BE2C (cell line): Measurements from ENCODE around the gene PKNOX2.

ENCODE experiments used
- DNase-seq: peaks from one replicate; pipeline ENCODE4 v3.0.0-alpha.2; 2020
- H3K27me3 ChIP-seq: fragments of 250-450 bp; sonication (Bioruptor Pico); 2 replicates; pipeline ENCODE4 v1.5.1; 2020; ENCODE audit warnings: mild to moderate bottlenecking
- H3K36me3 ChIP-seq: fragments of 250-450 bp; sonication (Bioruptor Pico); 2 replicates; pipeline ENCODE4 v1.5.1; 2020; ENCODE audit warnings: mild to moderate bottlenecking
- H3K4me1 ChIP-seq: fragments of 250-450 bp; sonication (Bioruptor Pico); 2 replicates; pipeline ENCODE4 v1.5.1; 2020
- H3K4me3 ChIP-seq: 2 replicates; pipeline ENCODE4 v1.5.1; 2011; ENCODE audit warnings: low read depth, low read length
- H3K9me3 ChIP-seq: fragments of 250-450 bp; sonication (Bioruptor Pico); 2 replicates; pipeline ENCODE4 v1.5.1; 2020
- CTCF ChIP-seq: IDR thresholded peaks from 2 replicates; pipeline ENCODE4 v1.5.1; 2012; ENCODE audit warnings: mild to moderate bottlenecking, low read depth, low read length

PKNOX2 gene

GRCh38 chr11:125306476-125306875 is 141.9 kb downstream of the PKNOX2 start:
- Histone ChIP-seq H3K9me3 (no peaks in the 10 kb centered on the region), H3K4me3 (no peak overlapping the region), H3K27me3 (peaks cover 3% of the 10 kb centered on the region; the same call in 1 of the 2 replicates), H3K4me1 (no peaks in the 10 kb centered on the region), H3K36me3 (no peaks in the 10 kb centered on the region)
- no peak for DNase-seq
- TF ChIP-seq CTCF = no peak

DNA sequence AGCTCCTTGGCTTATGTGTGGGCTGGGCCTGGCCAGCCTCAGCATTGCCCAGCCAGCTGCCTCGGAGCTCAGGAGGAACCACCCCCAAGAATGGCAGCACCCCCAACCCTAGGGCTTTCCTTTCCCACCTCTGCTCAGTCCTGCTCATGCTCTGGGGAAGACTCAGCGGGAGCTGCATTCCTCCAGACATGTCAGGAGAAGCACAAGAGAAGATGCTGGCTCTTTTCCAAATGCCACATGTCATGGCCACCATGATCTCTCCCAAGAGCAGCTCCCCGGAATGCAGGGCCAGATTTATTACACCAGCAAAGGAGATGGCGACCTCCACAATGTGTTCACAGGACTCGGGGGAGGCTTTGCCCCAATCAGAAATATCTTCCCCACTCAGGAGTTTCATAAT is 143.7 kb downstream of the PKNOX2 start:
- H3K36me3 ChIP-seq = no peaks in the 10 kb centered on the region
- H3K4me1 ChIP-seq = no peaks in the 10 kb centered on the region
- no peak for TF ChIP-seq CTCF
- H3K4me3 ChIP-seq = no peak overlapping the region
- no peaks in the 10 kb centered on the region for H3K9me3 ChIP-seq
- H3K27me3 ChIP-seq = peaks cover 3% of the 10 kb centered on the region; the same call in 1 of the 2 replicates
- no peak for DNase-seq

DNA sequence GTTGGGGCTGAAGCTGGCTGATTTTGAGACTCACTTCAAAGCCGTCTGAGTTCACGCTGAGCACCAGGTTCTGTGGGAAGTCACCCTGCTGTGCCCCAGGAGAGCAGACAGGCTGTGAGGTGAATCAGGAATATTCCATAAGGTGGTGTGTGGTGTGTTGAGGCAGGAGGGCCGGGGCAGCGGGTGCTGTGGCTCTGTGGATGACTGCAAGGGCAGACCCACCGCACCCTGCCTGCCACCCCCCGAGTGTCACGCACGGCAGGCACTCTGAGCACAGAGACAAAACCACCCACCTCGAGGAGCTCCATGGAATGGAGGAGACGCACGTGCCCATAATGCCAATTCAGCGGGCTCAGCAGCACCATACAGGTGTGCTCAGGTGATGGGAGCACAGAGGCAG is 147.8 kb downstream of the PKNOX2 start:
- Histone ChIP-seq H3K36me3 (no peaks in the 10 kb centered on the region), H3K27me3 (0 out of 2 replicates have a peak, but pooled peaks cover 3% of the 10 kb centered on the region)
- no peak for DNase-seq

DNA sequence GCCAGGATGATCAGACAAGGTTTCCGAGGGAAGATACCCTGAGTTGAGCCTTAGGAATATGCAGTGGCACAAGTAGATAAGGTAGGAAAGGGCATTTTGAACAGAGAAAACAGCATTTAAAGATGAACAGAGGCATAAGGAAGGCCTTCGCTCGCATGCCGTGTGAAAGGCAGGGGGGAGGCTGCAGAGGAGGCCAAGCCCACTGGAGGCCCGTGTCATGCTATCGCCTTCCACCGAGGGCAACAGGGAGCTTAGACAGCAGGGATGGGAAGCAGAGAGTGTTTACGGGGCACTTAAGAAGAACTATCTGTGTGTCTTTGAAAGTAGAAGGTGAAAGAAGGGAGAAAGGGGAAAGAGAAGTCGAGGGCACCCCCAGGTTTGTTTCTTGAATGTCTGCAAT is 148.3 kb downstream of the PKNOX2 start:
- no peak for DNase-seq
- H3K9me3 ChIP-seq = no peaks in the 10 kb centered on the region
- H3K4me1 ChIP-seq = no peaks in the 10 kb centered on the region; the same call in 1 of the 2 replicates
- TF ChIP-seq CTCF = no peak
- 0 out of 2 replicates have a peak, but pooled peaks cover 3% of the 10 kb centered on the region for H3K27me3 ChIP-seq
- no peaks in the 10 kb centered on the region for H3K36me3 ChIP-seq
- H3K4me3 ChIP-seq = no peak overlapping the region

More for the DNA sequence above, 147.8 kb downstream of the PKNOX2 start:
- TF ChIP-seq CTCF = no peak
- Histone ChIP-seq H3K4me3 (no peak overlapping the region), H3K4me1 (no peaks in the 10 kb centered on the region; the same call in 1 of the 2 replicates), H3K9me3 (no peaks in the 10 kb centered on the region)

DNA sequence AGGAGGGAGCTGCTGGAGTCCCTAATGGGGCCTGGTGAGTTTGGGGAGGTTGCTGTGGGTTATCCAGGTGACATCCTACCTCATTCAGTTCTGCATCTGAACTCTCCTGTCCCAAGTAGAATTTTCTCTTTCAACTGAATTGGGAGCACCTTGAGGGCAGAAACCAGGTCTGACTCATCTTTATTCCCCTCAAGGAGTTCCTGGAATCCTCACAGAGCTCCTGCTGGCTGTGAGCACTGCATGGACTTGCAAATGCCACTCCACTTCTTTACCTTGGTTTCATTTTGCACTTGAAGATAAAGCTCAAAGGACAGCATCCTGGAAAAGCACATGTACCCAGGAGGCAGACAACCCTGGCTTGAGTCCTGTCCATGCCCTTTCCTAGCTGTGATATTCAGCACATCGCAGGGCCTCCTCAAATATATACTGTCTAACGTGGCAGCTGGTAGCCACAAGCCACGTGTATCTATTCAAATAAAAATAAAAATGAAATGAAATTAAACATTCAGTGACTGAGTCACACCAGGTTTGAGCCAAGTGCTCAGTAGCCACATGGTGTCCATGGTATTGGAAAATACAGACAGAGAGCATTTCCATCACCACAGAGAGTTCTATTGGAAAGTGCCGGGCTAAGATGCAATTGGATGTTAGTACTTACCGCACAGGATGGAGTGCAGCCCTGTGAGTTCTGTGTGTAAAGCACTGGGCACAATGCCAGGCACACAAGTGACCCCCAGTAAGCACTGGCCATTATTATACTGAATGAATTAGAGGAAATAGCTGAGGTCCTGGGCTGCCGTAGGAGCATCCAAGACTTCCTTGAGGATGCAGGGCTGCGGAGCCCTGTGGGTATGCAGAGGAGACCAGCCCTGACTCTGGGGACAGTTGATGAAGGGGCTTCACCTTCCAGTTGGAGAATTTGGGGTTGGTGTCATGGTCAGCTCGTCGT is 149.0 kb downstream of the PKNOX2 start:
- H3K4me1 ChIP-seq = no peaks in the 10 kb centered on the region; the same call in 1 of the 2 replicates
- no peak overlapping the region for H3K4me3 ChIP-seq
- no peaks in the 10 kb centered on the region for H3K36me3 ChIP-seq
- no peak for DNase-seq
- no peak for TF ChIP-seq CTCF
- H3K27me3 ChIP-seq = 0 out of 2 replicates have a peak, but pooled peaks cover 3% of the 10 kb centered on the region
- H3K9me3 ChIP-seq = no peaks in the 10 kb centered on the region
